DND-41 (cell line): Measurements from ENCODE around the gene QSOX1.

ENCODE experiments used
- EZH2 ChIP-seq: IDR thresholded peaks from 3 replicates; pipeline ENCODE4 v1.6.1; 2012; ENCODE audit warnings: borderline replicate concordance, low read depth, mild to moderate bottlenecking, moderate library complexity, low read length, inconsistent platforms; ENCODE audit not compliant: severe bottlenecking
- TF ChIP-seq, protein P1 (sequence below): IDR thresholded peaks from 2 replicates; pipeline ENCODE4 v1.5.1; 2012; ENCODE audit warnings: borderline replicate concordance, low read length, moderate library complexity, mild to moderate bottlenecking; ENCODE audit not compliant: poor library complexity, severe bottlenecking; ENCODE audit errors: extremely low read depth

DNA sequence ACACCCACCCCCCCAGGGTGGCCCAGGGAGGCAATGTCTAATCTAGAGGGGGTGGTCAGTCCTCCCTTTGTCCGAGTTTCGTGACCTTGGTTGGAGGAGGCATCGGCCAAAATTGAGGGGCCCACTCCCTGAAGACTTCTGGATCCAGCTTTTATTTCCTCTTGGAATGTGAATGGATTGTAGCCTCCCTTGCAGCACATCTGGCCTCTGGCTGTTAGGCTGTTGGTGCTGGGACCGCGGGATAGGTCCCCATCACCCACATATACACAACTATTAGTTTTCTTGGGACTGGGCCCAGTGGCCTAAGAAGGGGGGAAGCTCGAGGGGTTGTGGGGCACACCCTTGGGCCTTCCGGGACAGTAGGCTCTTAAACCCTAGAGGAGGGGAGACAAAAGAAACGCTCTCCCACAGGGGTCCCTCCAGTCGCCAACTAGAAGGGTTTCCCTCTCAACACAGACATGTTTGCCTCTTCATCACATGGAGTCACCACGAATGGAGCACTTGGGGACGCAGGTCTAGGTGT, 77.9 kb downstream of the QSOX1 start:
- TF ChIP-seq, protein P1, sequence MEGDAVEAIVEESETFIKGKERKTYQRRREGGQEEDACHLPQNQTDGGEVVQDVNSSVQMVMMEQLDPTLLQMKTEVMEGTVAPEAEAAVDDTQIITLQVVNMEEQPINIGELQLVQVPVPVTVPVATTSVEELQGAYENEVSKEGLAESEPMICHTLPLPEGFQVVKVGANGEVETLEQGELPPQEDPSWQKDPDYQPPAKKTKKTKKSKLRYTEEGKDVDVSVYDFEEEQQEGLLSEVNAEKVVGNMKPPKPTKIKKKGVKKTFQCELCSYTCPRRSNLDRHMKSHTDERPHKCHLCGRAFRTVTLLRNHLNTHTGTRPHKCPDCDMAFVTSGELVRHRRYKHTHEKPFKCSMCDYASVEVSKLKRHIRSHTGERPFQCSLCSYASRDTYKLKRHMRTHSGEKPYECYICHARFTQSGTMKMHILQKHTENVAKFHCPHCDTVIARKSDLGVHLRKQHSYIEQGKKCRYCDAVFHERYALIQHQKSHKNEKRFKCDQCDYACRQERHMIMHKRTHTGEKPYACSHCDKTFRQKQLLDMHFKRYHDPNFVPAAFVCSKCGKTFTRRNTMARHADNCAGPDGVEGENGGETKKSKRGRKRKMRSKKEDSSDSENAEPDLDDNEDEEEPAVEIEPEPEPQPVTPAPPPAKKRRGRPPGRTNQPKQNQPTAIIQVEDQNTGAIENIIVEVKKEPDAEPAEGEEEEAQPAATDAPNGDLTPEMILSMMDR, result no peak
- TF ChIP-seq EZH2, result no peak
